Measurements from ENCODE around the gene PSD2. TPM values are rescaled to one million over a fixed set of nuclear protein-coding genes. Genes with fewer than 3 reads are reported as not detected.

The PSD2 gene
- total and polyA plus RNA-seq, 2 of the 13 experiments (the other 11 are each of a cell fraction or from before 2014, with no cell fraction given) = 0.07 TPM; not detected in 1

- TF ChIP-seq FUBP1 (CRISPR knock-in tag; IDR thresholded peaks at IDR 0.05; ENCODE audit: borderline replicate concordance) (no peak), ZSCAN20 (CRISPR knock-in tag; IDR thresholded peaks at IDR 0.05; ENCODE audit: borderline replicate concordance) (no peak), ESRRA (CRISPR knock-in tag; IDR thresholded peaks at IDR 0.05; ENCODE audit: low read depth) (peak; percentile 96), MATR3 (CRISPR knock-in tag; IDR thresholded peaks at IDR 0.05) (no peak), CCAR2 (optimal IDR thresholded peaks at IDR 0.05; ENCODE audit: low read depth, low read length) (no peak), CHD4 (IDR thresholded peaks at IDR 0.05; ENCODE audit: borderline replicate concordance, low read length) (no peak), MAX (IDR thresholded peaks at IDR 0.05) (peak; percentile 72), SMC3 (IDR thresholded peaks at IDR 0.05; ENCODE audit: low read length) (no peak), RARG (CRISPR knock-in tag; IDR thresholded peaks at IDR 0.05; ENCODE audit: low read depth) (no peak), ZNF383 (CRISPR knock-in tag; IDR thresholded peaks at IDR 0.05; ENCODE audit: borderline replicate concordance) (no peak), PCBP1 (IDR thresholded peaks at IDR 0.05; ENCODE audit: borderline replicate concordance, low read depth, low read length) (no peak), LCORL (IDR thresholded peaks at IDR 0.05) (no peak), LCORL (CRISPR knock-in tag; IDR thresholded peaks at IDR 0.05) (peak; percentile 75; the same call in 1 of the 2 replicates), ZNF136 (CRISPR knock-in tag; IDR thresholded peaks at IDR 0.05; ENCODE audit: low read depth) (0 out of 2 replicates have a peak, but pooled peaks have one; percentile 33), FOXK2 (IDR thresholded peaks at IDR 0.05) (no peak), JDP2 (CRISPR knock-in tag; IDR thresholded peaks at IDR 0.05; ENCODE audit: borderline replicate concordance) (no peak), ZNF564 (CRISPR knock-in tag; IDR thresholded peaks at IDR 0.05) (no peak), MBNL3 (CRISPR knock-in tag; conservative IDR thresholded peaks at IDR 0.05) (no peak), ZBTB3 (CRISPR knock-in tag; IDR thresholded peaks at IDR 0.05; ENCODE audit: borderline replicate concordance, low read depth) (no peak), ZNF367 (CRISPR knock-in tag; IDR thresholded peaks at IDR 0.05; ENCODE audit: borderline replicate concordance) (no peak), ZNF605 (CRISPR knock-in tag; IDR thresholded peaks at IDR 0.05) (no peak), ZNF205 (CRISPR knock-in tag; IDR thresholded peaks at IDR 0.05) (no peak)
- TF ChIP-seq, protein P1, sequence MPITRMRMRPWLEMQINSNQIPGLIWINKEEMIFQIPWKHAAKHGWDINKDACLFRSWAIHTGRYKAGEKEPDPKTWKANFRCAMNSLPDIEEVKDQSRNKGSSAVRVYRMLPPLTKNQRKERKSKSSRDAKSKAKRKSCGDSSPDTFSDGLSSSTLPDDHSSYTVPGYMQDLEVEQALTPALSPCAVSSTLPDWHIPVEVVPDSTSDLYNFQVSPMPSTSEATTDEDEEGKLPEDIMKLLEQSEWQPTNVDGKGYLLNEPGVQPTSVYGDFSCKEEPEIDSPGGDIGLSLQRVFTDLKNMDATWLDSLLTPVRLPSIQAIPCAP (CRISPR knock-in tag; IDR thresholded peaks at IDR 0.05; ENCODE audit: low read depth) = no peak
- TF ChIP-seq, protein P2, sequence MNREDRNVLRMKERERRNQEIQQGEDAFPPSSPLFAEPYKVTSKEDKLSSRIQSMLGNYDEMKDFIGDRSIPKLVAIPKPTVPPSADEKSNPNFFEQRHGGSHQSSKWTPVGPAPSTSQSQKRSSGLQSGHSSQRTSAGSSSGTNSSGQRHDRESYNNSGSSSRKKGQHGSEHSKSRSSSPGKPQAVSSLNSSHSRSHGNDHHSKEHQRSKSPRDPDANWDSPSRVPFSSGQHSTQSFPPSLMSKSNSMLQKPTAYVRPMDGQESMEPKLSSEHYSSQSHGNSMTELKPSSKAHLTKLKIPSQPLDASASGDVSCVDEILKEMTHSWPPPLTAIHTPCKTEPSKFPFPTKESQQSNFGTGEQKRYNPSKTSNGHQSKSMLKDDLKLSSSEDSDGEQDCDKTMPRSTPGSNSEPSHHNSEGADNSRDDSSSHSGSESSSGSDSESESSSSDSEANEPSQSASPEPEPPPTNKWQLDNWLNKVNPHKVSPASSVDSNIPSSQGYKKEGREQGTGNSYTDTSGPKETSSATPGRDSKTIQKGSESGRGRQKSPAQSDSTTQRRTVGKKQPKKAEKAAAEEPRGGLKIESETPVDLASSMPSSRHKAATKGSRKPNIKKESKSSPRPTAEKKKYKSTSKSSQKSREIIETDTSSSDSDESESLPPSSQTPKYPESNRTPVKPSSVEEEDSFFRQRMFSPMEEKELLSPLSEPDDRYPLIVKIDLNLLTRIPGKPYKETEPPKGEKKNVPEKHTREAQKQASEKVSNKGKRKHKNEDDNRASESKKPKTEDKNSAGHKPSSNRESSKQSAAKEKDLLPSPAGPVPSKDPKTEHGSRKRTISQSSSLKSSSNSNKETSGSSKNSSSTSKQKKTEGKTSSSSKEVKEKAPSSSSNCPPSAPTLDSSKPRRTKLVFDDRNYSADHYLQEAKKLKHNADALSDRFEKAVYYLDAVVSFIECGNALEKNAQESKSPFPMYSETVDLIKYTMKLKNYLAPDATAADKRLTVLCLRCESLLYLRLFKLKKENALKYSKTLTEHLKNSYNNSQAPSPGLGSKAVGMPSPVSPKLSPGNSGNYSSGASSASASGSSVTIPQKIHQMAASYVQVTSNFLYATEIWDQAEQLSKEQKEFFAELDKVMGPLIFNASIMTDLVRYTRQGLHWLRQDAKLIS (CRISPR knock-in tag; IDR thresholded peaks at IDR 0.05) = no peak
- TF ChIP-seq, protein P3, sequence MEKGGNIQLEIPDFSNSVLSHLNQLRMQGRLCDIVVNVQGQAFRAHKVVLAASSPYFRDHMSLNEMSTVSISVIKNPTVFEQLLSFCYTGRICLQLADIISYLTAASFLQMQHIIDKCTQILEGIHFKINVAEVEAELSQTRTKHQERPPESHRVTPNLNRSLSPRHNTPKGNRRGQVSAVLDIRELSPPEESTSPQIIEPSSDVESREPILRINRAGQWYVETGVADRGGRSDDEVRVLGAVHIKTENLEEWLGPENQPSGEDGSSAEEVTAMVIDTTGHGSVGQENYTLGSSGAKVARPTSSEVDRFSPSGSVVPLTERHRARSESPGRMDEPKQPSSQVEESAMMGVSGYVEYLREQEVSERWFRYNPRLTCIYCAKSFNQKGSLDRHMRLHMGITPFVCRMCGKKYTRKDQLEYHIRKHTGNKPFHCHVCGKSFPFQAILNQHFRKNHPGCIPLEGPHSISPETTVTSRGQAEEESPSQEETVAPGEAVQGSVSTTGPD (CRISPR knock-in tag; IDR thresholded peaks at IDR 0.05) = peak; percentile 7; the same call in 1 of the 2 replicates
Measured at GRCh38 chr5:139767960-139768359, 27.6 kb upstream of the PSD2 start (continued).

Measured in HepG2 (cell line).